HFF-Myc (cell line): ENCODE measurements around the gene RPS16.

Experiments
- DNase-seq: peaks from one replicate; pipeline ENCODE4 v3.0.0-alpha.2; 2011; ENCODE audit warnings: low read depth; ENCODE audit errors: extremely low read depth
- H3K4me3 ChIP-seq: replicated peaks from 2 replicates; pipeline ENCODE4 v1.5.1; 2011; ENCODE audit warnings: low read depth, mild to moderate bottlenecking, control low read depth, low read length
- CTCF ChIP-seq: IDR thresholded peaks from 2 replicates; pipeline ENCODE4 v1.5.1; 2012; ENCODE audit warnings: mild to moderate bottlenecking, low read depth, low read length, control low read depth; ENCODE audit errors: missing control alignments

The RPS16 gene

GRCh38 chr19:39401070-39401548 lies 34.6 kb downstream of the RPS16 start:
- no peak for DNase-seq
- TF ChIP-seq CTCF: no peak
- no peak overlapping the region for H3K4me3 ChIP-seq

GRCh38 chr19:39400061-39400460 lies 35.7 kb downstream of the RPS16 start:
- DNase-seq: no peak
- no peak for TF ChIP-seq CTCF
- H3K4me3 ChIP-seq: no peak overlapping the region

DNA sequence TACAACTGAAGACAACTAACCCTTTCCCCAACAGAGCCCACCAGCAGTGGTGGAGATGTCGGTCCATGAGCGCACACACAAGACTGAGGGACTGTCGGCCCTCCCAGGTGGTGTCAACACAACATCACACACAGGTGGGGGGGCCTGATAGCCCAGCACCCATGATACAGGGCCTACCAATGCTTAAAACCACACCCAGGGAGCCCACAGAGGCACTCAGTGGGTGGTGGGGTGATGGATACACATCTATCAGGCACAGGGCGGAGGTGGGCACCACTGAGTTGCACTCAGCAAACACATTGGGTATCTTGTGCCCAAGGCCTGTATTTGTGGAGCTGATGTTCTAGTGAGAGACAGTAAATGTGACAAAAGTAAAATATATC lies 36.1 kb downstream of the RPS16 start:
- TF ChIP-seq CTCF: no peak
- no peak for DNase-seq
- H3K4me3 ChIP-seq: no peak overlapping the region

GRCh38 chr19:39398297-39398864 lies 37.4 kb downstream of the RPS16 start:
- no peak overlapping the region for H3K4me3 ChIP-seq
- no peak for DNase-seq
- TF ChIP-seq CTCF: no peak

DNA sequence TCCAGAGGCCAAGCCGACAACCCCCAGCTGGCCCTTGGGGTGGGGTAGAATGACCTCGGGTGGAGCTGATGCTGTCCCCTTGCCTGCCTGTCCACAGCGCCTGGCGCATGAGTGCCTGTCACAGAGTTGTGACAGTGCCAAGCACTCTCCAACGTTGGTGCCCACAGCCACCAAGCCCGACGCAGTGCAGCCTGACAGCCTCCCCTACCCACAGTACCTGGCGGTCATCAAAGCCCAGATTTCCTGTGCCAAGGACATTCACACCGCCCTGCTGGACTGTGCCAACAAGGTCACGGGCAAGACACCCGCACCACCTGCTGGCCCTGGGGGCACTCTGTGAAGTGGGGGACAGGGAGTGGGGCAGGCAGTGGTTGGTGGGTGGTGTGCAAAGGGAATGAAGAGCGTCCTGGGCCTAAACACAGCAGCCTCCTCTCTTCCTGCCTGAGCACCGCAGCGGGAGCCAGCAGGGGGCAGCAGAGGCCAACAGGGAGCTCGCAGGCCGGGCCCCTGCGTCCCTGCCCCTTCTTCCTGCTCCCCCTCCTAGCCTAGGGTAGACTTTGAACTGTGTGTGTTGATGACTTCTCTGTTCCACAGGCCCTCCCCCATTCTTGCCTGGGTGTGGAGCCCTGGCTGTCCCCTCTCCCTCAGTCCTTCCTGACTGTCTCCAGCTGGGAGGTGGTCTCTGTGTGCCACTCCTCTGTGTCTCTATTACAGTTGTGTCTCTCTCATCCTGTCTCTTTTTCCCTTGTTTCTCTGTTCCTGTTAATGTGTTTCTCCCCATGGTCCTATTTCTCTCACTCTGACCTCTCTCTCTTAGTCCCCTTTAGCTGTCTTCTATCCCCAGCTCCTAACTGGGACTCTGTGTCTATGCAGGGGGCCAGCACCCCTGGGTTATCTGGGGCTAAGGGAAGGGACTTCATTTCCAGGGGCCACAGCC lies 38.1 kb downstream of the RPS16 start:
- TF ChIP-seq CTCF: peak; percentile 98
- no peak overlapping the region for H3K4me3 ChIP-seq
- no peak for DNase-seq

DNA sequence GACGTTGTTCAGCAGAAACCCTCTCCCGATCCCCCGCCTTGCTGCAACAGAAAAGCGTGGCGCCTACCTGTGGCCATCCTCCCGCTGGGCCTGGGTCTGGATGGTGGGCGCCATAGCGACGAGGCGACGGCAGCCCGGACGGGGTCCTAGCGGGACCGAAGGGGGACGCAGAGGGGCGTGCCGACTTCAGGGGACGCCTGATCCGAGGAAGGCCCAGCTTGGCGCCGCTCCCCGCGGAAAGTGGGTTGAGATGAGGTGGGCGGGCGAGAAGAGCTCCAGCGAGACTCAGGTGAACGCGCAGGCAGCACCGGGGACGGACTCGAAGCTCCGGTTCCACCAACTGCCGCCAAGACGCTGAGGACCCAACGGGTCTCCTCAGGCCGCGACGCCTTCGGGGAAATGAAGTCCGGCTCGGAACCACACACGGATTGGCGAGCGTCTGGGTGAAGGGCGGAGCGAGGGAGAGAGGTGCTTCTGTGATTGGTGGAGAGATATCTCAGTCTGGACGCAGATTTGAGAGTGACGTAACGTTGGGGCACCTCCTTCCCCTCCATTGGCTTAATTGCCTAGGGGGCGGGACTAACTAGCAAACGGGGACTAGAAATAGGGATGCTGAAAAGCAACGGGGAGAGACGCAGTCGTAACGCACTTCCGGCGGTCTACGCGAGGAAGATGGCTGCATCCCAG lies 44.9 kb downstream of the RPS16 start, which contains the start of the genes MED29 and PAF1:
MED29 (plus strand) TSS at position 628 of the 687 bp plus-strand sequence; CDS start at position 673, 45 bp downstream.
PAF1 (minus strand) TSS at position 356 of the 687 bp plus-strand sequence; CDS start at position 114, 242 bp downstream.
- no peak for TF ChIP-seq CTCF
- H3K4me3 ChIP-seq: peak within 1 kb of the TSS; percentile 89

More for the DNA sequence above, 44.9 kb downstream of the RPS16 start, which contains the start of the genes MED29 and PAF1:
- DNase-seq: peak; percentile 100
